ENCODE results near the gene UNC13D. TPM values are rescaled to one million over a fixed set of nuclear protein-coding genes. Genes with fewer than 3 reads are reported as not detected.
A peak's percentile ranks its signal among the peaks of the same experiment; 100 is the strongest.

The UNC13D gene
- total RNA-seq, 1 donor from 2014 or later: 4.7 TPM

DNA sequence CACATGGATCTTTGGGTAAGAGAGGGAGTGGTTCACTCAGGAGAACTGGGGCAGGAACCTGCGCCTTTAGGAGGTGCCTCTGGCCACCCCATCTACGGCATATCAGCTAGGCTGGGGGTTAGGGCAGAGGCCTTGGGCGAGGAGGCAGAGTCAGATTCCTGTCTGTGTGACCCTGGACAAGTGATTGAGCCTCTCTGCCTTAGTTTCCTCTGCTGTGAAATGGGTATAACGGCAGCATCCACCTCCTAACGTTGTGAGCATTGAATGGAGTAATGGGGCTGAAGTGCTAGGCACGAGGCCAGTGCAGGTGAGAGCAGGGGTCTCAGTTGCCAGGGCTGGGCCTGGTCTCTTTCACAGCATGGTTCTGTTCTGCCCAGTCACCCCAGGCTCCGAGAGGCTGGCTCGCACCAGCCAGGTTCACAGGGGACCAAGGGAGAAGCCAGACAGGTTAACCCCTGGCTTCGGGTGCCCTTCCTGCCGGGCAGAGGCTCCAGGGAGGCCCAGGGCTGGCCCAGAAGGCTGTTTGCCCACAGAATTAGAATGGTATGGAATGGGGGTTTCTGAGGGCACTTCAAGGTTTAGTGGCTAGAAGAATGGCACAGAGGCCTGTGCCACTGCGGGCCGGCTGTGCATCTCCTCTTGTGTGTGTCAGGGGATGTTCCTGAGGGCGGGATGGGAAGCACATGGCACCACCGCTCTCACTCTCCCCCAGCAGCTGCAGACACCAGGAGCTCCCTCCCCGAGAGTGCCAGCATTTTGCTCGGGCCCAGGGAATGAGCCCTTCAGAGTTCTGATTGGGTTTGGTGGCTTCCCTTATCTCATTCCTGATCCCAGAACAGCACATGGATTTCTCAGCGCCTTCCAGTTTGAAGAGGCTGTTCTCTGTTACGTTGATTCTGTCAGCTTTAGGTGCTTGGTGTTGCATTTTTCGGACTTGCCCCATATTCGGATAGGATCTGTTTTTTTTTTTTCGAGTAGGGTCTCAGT lies 23.8 kb downstream of the UNC13D start:
- TF ChIP-seq CTCF (IDR thresholded peaks at IDR 0.05; ENCODE audit: insufficient read depth, low read length, severe bottlenecking): no peak
- peaks cover 45% of the 10 kb centered on the region for H3K36me3 ChIP-seq (ENCODE audit: control insufficient read depth, insufficient read depth, low read length)
- FAIRE-seq (peak; percentile 58), DNase-seq (ENCODE audit: low read depth) (no peak)
- H3K27me3 ChIP-seq (ENCODE audit: control insufficient read depth, insufficient read depth, low read length): no peaks in the 10 kb centered on the region
- no peak overlapping the region for H3K4me3 ChIP-seq (ENCODE audit: low read depth, low read length)

GRCh38 chr17:75819678-75820077 lies 24.5 kb downstream of the UNC13D start:
- Histone ChIP-seq H3K36me3 (ENCODE audit: control insufficient read depth, insufficient read depth, low read length) (peaks cover 48% of the 10 kb centered on the region), H3K27me3 (ENCODE audit: control insufficient read depth, insufficient read depth, low read length) (no peaks in the 10 kb centered on the region), H3K4me3 (ENCODE audit: low read depth, low read length) (no peak overlapping the region)
- no peak for FAIRE-seq
- no peak for TF ChIP-seq CTCF (IDR thresholded peaks at IDR 0.05; ENCODE audit: insufficient read depth, low read length, severe bottlenecking)
- no peak for DNase-seq (ENCODE audit: low read depth)

DNA sequence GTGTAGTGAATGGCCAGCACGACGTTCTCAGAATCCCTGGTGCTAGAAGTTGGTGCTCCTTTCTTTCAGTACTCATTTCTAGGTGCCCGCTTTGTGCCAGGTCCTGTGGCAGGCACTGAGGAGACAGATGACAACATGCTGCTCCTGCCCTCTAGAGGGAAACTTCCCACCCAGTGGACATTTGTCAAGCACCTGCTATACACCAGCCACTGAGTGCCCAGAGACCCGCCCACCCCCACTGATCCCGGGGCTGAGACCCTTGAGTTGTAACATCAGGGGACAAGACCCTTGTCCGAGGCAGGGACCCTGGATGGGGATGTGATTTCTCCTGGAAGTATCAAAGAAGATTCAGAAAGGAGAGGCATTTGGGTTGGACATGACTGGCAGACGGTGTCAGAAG lies 25.1 kb downstream of the UNC13D start:
- no peak for TF ChIP-seq CTCF (IDR thresholded peaks at IDR 0.05; ENCODE audit: insufficient read depth, low read length, severe bottlenecking)
- Histone ChIP-seq H3K27me3 (ENCODE audit: control insufficient read depth, insufficient read depth, low read length) (no peaks in the 10 kb centered on the region), H3K36me3 (ENCODE audit: control insufficient read depth, insufficient read depth, low read length) (peaks cover 47% of the 10 kb centered on the region), H3K4me3 (ENCODE audit: low read depth, low read length) (no peak overlapping the region)
- DNase-seq (ENCODE audit: low read depth) (no peak), FAIRE-seq (no peak)

- no peak for TF ChIP-seq CTCF (IDR thresholded peaks at IDR 0.05; ENCODE audit: insufficient read depth, low read length, severe bottlenecking)
- peaks cover 49% of the 10 kb centered on the region for H3K36me3 ChIP-seq (ENCODE audit: control insufficient read depth, insufficient read depth, low read length)
- H3K27me3 ChIP-seq (ENCODE audit: control insufficient read depth, insufficient read depth, low read length): no peaks in the 10 kb centered on the region
- no peak overlapping the region for H3K4me3 ChIP-seq (ENCODE audit: low read depth, low read length)
- no peak for FAIRE-seq
- no peak for DNase-seq (ENCODE audit: low read depth)
Observed at GRCh38 chr17:75818326-75818885, 25.8 kb downstream of the UNC13D start.

DNA sequence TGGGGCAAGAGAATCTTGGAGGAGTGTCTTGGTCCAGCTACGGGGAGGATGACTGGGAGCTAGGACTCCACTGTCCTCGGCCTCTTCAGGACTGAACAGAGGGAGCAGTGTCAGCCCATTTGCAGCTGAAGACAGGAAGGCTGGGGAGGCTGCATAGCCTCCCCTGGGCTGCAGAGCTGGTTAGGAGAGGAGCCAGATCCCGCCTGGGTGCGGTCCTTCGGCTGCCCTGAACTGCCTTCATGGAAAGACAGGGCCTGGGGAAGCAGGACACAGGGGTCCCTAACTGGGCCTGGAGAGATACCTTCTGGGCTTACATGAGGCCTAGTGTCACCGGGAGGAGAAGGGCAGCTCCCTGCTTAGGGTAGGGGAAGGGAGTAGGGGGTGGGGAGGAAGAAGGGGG lies 26.6 kb downstream of the UNC13D start:
- no peak for FAIRE-seq
- Histone ChIP-seq H3K27me3 (ENCODE audit: control insufficient read depth, insufficient read depth, low read length) (no peaks in the 10 kb centered on the region), H3K4me3 (ENCODE audit: low read depth, low read length) (no peak overlapping the region), H3K36me3 (ENCODE audit: control insufficient read depth, insufficient read depth, low read length) (peaks cover 49% of the 10 kb centered on the region)
- no peak for DNase-seq (ENCODE audit: low read depth)
- no peak for TF ChIP-seq CTCF (IDR thresholded peaks at IDR 0.05; ENCODE audit: insufficient read depth, low read length, severe bottlenecking)
